Gastroesophageal sphincter (tissue), 3 donors: ENCODE measurements around the gene LSM10.

Experiments
- EP300 ChIP-seq: sonication (generic); formaldehyde crosslinking; IDR thresholded peaks from one replicate; pipeline ENCODE4 v1.6.1; 2017; ENCODE audit warnings: antibody characterized with exemption, mild to moderate bottlenecking
- POLR2A ChIP-seq, 2 donors: fragments of 450-650 bp; IDR thresholded peaks; one replicate each; pipeline ENCODE4 v1.6.1; 2017; ENCODE audit warnings: antibody characterized with exemption in 2 of 2, mild to moderate bottlenecking in 2 of 2, moderate library complexity in 1 of 2
- POLR2AphosphoS5 ChIP-seq: sonication (generic); formaldehyde crosslinking; IDR thresholded peaks from one replicate; pipeline ENCODE4 v1.6.1; 2017; ENCODE audit warnings: antibody characterized with exemption
- TF ChIP-seq, protein P1 (sequence below), 4 experiments: fragments of 200-600 bp in 2 of 4; fragments of 450-650 bp in 2 of 4; sonication (generic) in 1 of 4; IDR thresholded peaks; one replicate each; pipeline ENCODE4 v1.5.1; 2017 to 2019; ENCODE audit warnings: antibody characterized with exemption in 4 of 4, mild to moderate bottlenecking in 2 of 4, moderate library complexity in 2 of 4

DNA sequence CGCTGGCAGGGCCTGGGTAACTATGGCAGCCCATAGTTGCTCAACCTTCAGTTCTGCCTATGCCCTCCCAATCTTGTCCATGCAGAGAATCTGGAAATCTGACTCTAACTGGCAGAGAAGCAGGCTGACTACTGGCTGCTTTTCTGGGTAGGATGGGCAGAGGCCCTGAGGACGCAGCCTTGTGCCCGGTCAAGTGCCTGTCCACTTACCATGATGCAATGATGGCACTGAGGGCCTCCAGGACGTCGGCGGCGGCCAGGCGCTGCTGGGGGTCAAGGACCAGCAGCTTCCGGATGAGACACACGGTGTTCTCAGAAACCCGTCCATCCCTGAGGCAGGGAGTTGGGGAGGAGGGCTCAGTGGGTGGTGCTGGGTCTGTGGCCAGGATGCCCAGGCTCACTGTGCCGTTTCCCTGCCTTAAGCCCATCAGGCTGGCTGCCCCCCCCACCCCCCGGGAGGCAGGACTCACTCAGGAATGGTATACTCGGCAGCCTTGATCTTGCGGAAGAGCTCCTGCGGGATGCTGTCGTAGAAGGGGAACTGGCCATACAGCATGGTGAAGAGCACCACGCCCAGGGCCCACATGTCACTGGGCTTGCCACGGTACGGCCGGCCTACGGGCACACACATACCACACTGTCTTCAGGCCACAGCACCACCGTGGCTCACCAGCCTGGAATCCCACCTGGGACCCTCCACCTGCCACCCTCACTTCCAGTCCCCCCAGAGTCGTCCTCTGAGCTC lies 53.9 kb downstream of the LSM10 start:
- TF ChIP-seq, protein P1, sequence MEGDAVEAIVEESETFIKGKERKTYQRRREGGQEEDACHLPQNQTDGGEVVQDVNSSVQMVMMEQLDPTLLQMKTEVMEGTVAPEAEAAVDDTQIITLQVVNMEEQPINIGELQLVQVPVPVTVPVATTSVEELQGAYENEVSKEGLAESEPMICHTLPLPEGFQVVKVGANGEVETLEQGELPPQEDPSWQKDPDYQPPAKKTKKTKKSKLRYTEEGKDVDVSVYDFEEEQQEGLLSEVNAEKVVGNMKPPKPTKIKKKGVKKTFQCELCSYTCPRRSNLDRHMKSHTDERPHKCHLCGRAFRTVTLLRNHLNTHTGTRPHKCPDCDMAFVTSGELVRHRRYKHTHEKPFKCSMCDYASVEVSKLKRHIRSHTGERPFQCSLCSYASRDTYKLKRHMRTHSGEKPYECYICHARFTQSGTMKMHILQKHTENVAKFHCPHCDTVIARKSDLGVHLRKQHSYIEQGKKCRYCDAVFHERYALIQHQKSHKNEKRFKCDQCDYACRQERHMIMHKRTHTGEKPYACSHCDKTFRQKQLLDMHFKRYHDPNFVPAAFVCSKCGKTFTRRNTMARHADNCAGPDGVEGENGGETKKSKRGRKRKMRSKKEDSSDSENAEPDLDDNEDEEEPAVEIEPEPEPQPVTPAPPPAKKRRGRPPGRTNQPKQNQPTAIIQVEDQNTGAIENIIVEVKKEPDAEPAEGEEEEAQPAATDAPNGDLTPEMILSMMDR (IDR thresholded peaks at IDR 0.05) = no peak
- TF ChIP-seq EP300 (no peak), POLR2A (IDR thresholded peaks at IDR 0.05) (no peak), POLR2AphosphoS5 (no peak)
